GM18507 (cell line): ENCODE results near the gene CMC2.
A peak's percentile ranks its signal among the peaks of the same experiment; 100 is the strongest.

ENCODE experiments used
- DNase-seq: peaks from one replicate; pipeline ENCODE4 v3.0.0; 2011; ENCODE audit warnings: low read depth; ENCODE audit not compliant: insufficient read length; ENCODE audit errors: extremely low spot score
- FAIRE-seq: peaks from 2 replicates; lab custom pipeline; 2011; peaks lifted over from hg19 to GRCh38; lab: Jason Lieb, UNC

CMC2 gene

GRCh38 chr16:80938879-80939260, 67.8 kb downstream of the CMC2 start:
- no peak for DNase-seq
- no peak for FAIRE-seq

GRCh38 chr16:80938004-80938878, 68.4 kb downstream of the CMC2 start:
- FAIRE-seq: no peak

GRCh38 chr16:80936410-80936809, 70.3 kb downstream of the CMC2 start:
- DNase-seq (no peak), FAIRE-seq (no peak)

More at GRCh38 chr16:80938004-80938878, 68.4 kb downstream of the CMC2 start:
- no peak for DNase-seq

- FAIRE-seq (no peak), DNase-seq (no peak)
Observed at GRCh38 chr16:80935691-80936090, 71.0 kb downstream of the CMC2 start.

GRCh38 chr16:80932708-80933095, 74.0 kb downstream of the CMC2 start:
- FAIRE-seq (no peak), DNase-seq (no peak)

- FAIRE-seq: no peak
- no peak for DNase-seq
Observed at GRCh38 chr16:80931801-80932707, 74.6 kb downstream of the CMC2 start.

- no peak for FAIRE-seq
- peak; percentile 30 for DNase-seq
Observed at GRCh38 chr16:80924372-80924978, 82.2 kb downstream of the CMC2 start.

GRCh38 chr16:80923356-80923755, 83.3 kb downstream of the CMC2 start:
- DNase-seq: no peak
- no peak for FAIRE-seq
